ENCODE data around the gene METTL9.

The METTL9 gene

GRCh38 chr16:21704266-21704665 is 104.9 kb downstream of the METTL9 start:
- no peak overlapping the region for H3K4me3 ChIP-seq (ENCODE audit: low read length)
- no peaks in the 10 kb centered on the region for H3K36me3 ChIP-seq (ENCODE audit: insufficient read depth, low read depth, low read length)
- H3K4me1 ChIP-seq (ENCODE audit: insufficient read depth, low read length): no peaks in the 10 kb centered on the region
- no peak overlapping the region for H3K27ac ChIP-seq (ENCODE audit: low read length)
- H3K9me3 ChIP-seq (ENCODE audit: insufficient read depth, low read depth, low read length): no peaks in the 10 kb centered on the region
- no peak overlapping the region for H3K9ac ChIP-seq (ENCODE audit: low read depth, low read length)
- no peaks in the 10 kb centered on the region for H3K27me3 ChIP-seq (ENCODE audit: insufficient read depth, low read length)

- no peaks in the 10 kb centered on the region for H3K27me3 ChIP-seq (ENCODE audit: insufficient read depth, low read length)
Measured at GRCh38 chr16:21704733-21705132, 105.4 kb downstream of the METTL9 start.

More at GRCh38 chr16:21704733-21705132, 105.4 kb downstream of the METTL9 start:
- Histone ChIP-seq H3K4me3 (ENCODE audit: low read length) (no peak overlapping the region), H3K9me3 (ENCODE audit: insufficient read depth, low read depth, low read length) (no peaks in the 10 kb centered on the region), H3K27ac (ENCODE audit: low read length) (no peak overlapping the region), H3K9ac (ENCODE audit: low read depth, low read length) (no peak overlapping the region), H3K4me1 (ENCODE audit: insufficient read depth, low read length) (no peaks in the 10 kb centered on the region), H3K36me3 (ENCODE audit: insufficient read depth, low read depth, low read length) (no peaks in the 10 kb centered on the region)

Measured in iPS-20b (cell line).